ENCODE results near the gene LYPLAL1.

LYPLAL1 gene

GRCh38 chr1:219173758-219174459 is at the start of gene LYPLAL1:
TSS of gene LYPLAL1 (plus strand) at chr1:219173878. CDS start at chr1:219173891, 13 bp downstream.
- peak; percentile 95 for DNase-seq

GRCh38 chr1:219124163-219124562 is 49.5 kb upstream of the LYPLAL1 start:
- DNase-seq, result no peak

- no peak for DNase-seq
Measured at GRCh38 chr1:219125342-219125741, 48.3 kb upstream of the LYPLAL1 start.

GRCh38 chr1:219126377-219126776 is 47.3 kb upstream of the LYPLAL1 start:
- DNase-seq, result no peak

GRCh38 chr1:219128957-219129356 is 44.7 kb upstream of the LYPLAL1 start:
- no peak for DNase-seq

GRCh38 chr1:219130366-219130935 is 43.2 kb upstream of the LYPLAL1 start:
- no peak for DNase-seq

GRCh38 chr1:219132939-219133338 is 40.7 kb upstream of the LYPLAL1 start:
- DNase-seq, result no peak

- DNase-seq, result no peak
Measured at GRCh38 chr1:219138747-219139146, 34.9 kb upstream of the LYPLAL1 start.

- no peak for DNase-seq
Measured at GRCh38 chr1:219140303-219140877, 33.3 kb upstream of the LYPLAL1 start.

- no peak for DNase-seq
Measured at GRCh38 chr1:219143735-219144134, 29.9 kb upstream of the LYPLAL1 start.

GRCh38 chr1:219144658-219145315 is 28.9 kb upstream of the LYPLAL1 start:
- DNase-seq, result no peak

- DNase-seq, result no peak
Measured at GRCh38 chr1:219147571-219148019, 26.1 kb upstream of the LYPLAL1 start.

GRCh38 chr1:219149009-219149577 is 24.6 kb upstream of the LYPLAL1 start:
- DNase-seq, result no peak

GRCh38 chr1:219149953-219150352 is 23.7 kb upstream of the LYPLAL1 start:
- DNase-seq, result no peak

- DNase-seq, result no peak
Measured at GRCh38 chr1:219150913-219151312, 22.8 kb upstream of the LYPLAL1 start.

- no peak for DNase-seq
Measured at GRCh38 chr1:219151467-219151866, 22.2 kb upstream of the LYPLAL1 start.

GRCh38 chr1:219152751-219153150 is 20.9 kb upstream of the LYPLAL1 start:
- no peak for DNase-seq

GRCh38 chr1:219153723-219154122 is 20.0 kb upstream of the LYPLAL1 start:
- DNase-seq, result no peak

GRCh38 chr1:219155135-219155534 is 18.5 kb upstream of the LYPLAL1 start:
- DNase-seq, result no peak

- no peak for DNase-seq
Measured at GRCh38 chr1:219159946-219160645, 13.6 kb upstream of the LYPLAL1 start.

- DNase-seq, result no peak
Measured at GRCh38 chr1:219160967-219161366, 12.7 kb upstream of the LYPLAL1 start.

GRCh38 chr1:219161371-219161770 is 12.3 kb upstream of the LYPLAL1 start:
- DNase-seq, result no peak

All from eye (tissue), 1 donor.